Measurements from ENCODE around the gene PRRG4. TPM values are rescaled to one million over a fixed set of nuclear protein-coding genes. Genes with fewer than 3 reads are reported as not detected.

PRRG4 gene
- total and polyA plus RNA-seq, 2 experiments from 2014 or later = not detected

GRCh38 chr11:32786811-32787210, 42.9 kb upstream of the PRRG4 start:
- no peaks in the 10 kb centered on the region for H4K20me1 ChIP-seq (ENCODE audit: insufficient read depth)
- H3K9me2 ChIP-seq (ENCODE audit: insufficient read depth) = no peaks in the 10 kb centered on the region
- no peaks in the 10 kb centered on the region for H3F3A ChIP-seq (ENCODE audit: insufficient read depth)
- no peak for DNase-seq
- H3K4me1 ChIP-seq (ENCODE audit: insufficient read depth) = no peaks in the 10 kb centered on the region
- peaks cover 32% of the 10 kb centered on the region for H3K27me3 ChIP-seq (replicated peaks; ENCODE audit: insufficient read depth)
- no peak for TF ChIP-seq EZH2 (IDR thresholded peaks at IDR 0.05; ENCODE audit: insufficient read depth, poor library complexity, severe bottlenecking)
- no peak for TF ChIP-seq EZH2phosphoT487 (IDR thresholded peaks at IDR 0.05; ENCODE audit: insufficient read depth, low read depth)
- no peaks in the 10 kb centered on the region for H3K36me3 ChIP-seq (ENCODE audit: low read depth)
- H3K79me2 ChIP-seq (ENCODE audit: insufficient read depth) = no peaks in the 10 kb centered on the region
- no peaks in the 10 kb centered on the region for H3K9me3 ChIP-seq (ENCODE audit: low read depth)
- no peak overlapping the region for H3K4me3 ChIP-seq
- no peak overlapping the region for H2AFZ ChIP-seq
- no peak overlapping the region for H3K27ac ChIP-seq
- H3K9ac ChIP-seq = no peak overlapping the region
- in situ Hi-C loops (cut with MboI) = no loop called here
- no peak overlapping the region for H3K4me2 ChIP-seq (ENCODE audit: unreplicated experiment)

- no peak for DNase-seq
- no peak overlapping the region for H2AFZ ChIP-seq
- H3K36me3 ChIP-seq (ENCODE audit: low read depth) = no peaks in the 10 kb centered on the region
- in situ Hi-C loops (cut with MboI) = loop anchor here (5.0 kb wide), 1 partner anchor 469 kb away; no protein-coding TSS in a partner anchor
- no peak overlapping the region for H3K27ac ChIP-seq
- no peaks in the 10 kb centered on the region for H3K9me3 ChIP-seq (ENCODE audit: low read depth)
- H3K9ac ChIP-seq = no peak overlapping the region
- H3K4me1 ChIP-seq (ENCODE audit: insufficient read depth) = no peaks in the 10 kb centered on the region
- H3F3A ChIP-seq (ENCODE audit: insufficient read depth) = no peaks in the 10 kb centered on the region
- H3K4me2 ChIP-seq (ENCODE audit: unreplicated experiment) = no peak overlapping the region
- TF ChIP-seq EZH2phosphoT487 (IDR thresholded peaks at IDR 0.05; ENCODE audit: insufficient read depth, low read depth) = no peak
- H3K27me3 ChIP-seq (replicated peaks; ENCODE audit: insufficient read depth) = peaks cover 29% of the 10 kb centered on the region; the same call in 1 of the 2 replicates
- no peak overlapping the region for H3K4me3 ChIP-seq
- no peaks in the 10 kb centered on the region for H3K79me2 ChIP-seq (ENCODE audit: insufficient read depth)
- H3K9me2 ChIP-seq (ENCODE audit: insufficient read depth) = no peaks in the 10 kb centered on the region
- H4K20me1 ChIP-seq (ENCODE audit: insufficient read depth) = no peaks in the 10 kb centered on the region
- WGBS, 2 experiments (ENCODE audit: low coverage in 1 of 2, low lambda C conversion rate in 2 of 2, missing lambda C conversion rate in 2 of 2) = 45 to 56% methylated on average over 1 of the region's 1 CpG
These were observed 38.8 kb upstream of the PRRG4 start for GRCh38 chr11:32790916-32791315.

GRCh38 chr11:32792111-32792947, 37.4 kb upstream of the PRRG4 start:
- no peaks in the 10 kb centered on the region for H3K79me2 ChIP-seq (ENCODE audit: insufficient read depth)
- H3K9me3 ChIP-seq (ENCODE audit: low read depth) = no peaks in the 10 kb centered on the region
- H3K27me3 ChIP-seq (replicated peaks; ENCODE audit: insufficient read depth) = peaks cover 29% of the 10 kb centered on the region; the same call in 1 of the 2 replicates
- H4K20me1 ChIP-seq (ENCODE audit: insufficient read depth) = no peaks in the 10 kb centered on the region
- H3K27ac ChIP-seq = no peak overlapping the region
- H3F3A ChIP-seq (ENCODE audit: insufficient read depth) = no peaks in the 10 kb centered on the region
- H3K9ac ChIP-seq = no peak overlapping the region
- no peaks in the 10 kb centered on the region for H3K36me3 ChIP-seq (ENCODE audit: low read depth)
- H3K9me2 ChIP-seq (ENCODE audit: insufficient read depth) = no peaks in the 10 kb centered on the region
- 17 to 18% methylated on average over 6 of the region's 6 CpGs for WGBS, 2 experiments (ENCODE audit: low coverage in 1 of 2, low lambda C conversion rate in 2 of 2, missing lambda C conversion rate in 2 of 2)
- DNase-seq = no peak
- H3K4me3 ChIP-seq = peak overlapping the region; percentile 65
- H3K4me1 ChIP-seq (ENCODE audit: insufficient read depth) = no peaks in the 10 kb centered on the region
- no peak for TF ChIP-seq EZH2phosphoT487 (IDR thresholded peaks at IDR 0.05; ENCODE audit: insufficient read depth, low read depth)
- no peak for TF ChIP-seq EZH2 (IDR thresholded peaks at IDR 0.05; ENCODE audit: insufficient read depth, poor library complexity, severe bottlenecking)
- peak overlapping the region; percentile 84 for H3K4me2 ChIP-seq (ENCODE audit: unreplicated experiment)
- no peak overlapping the region for H2AFZ ChIP-seq
- in situ Hi-C loops (cut with MboI) = loop anchor here (5.0 kb wide), 1 partner anchor 470 kb away; no protein-coding TSS in a partner anchor

GRCh38 chr11:32792948-32793475, 36.7 kb upstream of the PRRG4 start:
- H3K36me3 ChIP-seq (ENCODE audit: low read depth) = no peaks in the 10 kb centered on the region
- no peaks in the 10 kb centered on the region for H3K79me2 ChIP-seq (ENCODE audit: insufficient read depth)
- no peaks in the 10 kb centered on the region for H3K9me3 ChIP-seq (ENCODE audit: low read depth)
- TF ChIP-seq EZH2phosphoT487 (IDR thresholded peaks at IDR 0.05; ENCODE audit: insufficient read depth, low read depth) = no peak
- no peak for TF ChIP-seq EZH2 (IDR thresholded peaks at IDR 0.05; ENCODE audit: insufficient read depth, poor library complexity, severe bottlenecking)
- WGBS, 2 experiments (ENCODE audit: low coverage in 1 of 2, low lambda C conversion rate in 2 of 2, missing lambda C conversion rate in 2 of 2) = 13 to 16% methylated on average over 13 of the region's 13 CpGs
- in situ Hi-C loops (cut with MboI) = loop anchor here (5.0 kb wide), 1 partner anchor 471 kb away; no protein-coding TSS in a partner anchor
- no peak overlapping the region for H3K27ac ChIP-seq
- H4K20me1 ChIP-seq (ENCODE audit: insufficient read depth) = no peaks in the 10 kb centered on the region
- no peaks in the 10 kb centered on the region for H3K9me2 ChIP-seq (ENCODE audit: insufficient read depth)
- peak overlapping the region; percentile 65 for H3K4me3 ChIP-seq
- peak overlapping the region; percentile 79 for H2AFZ ChIP-seq
- no peaks in the 10 kb centered on the region for H3K4me1 ChIP-seq (ENCODE audit: insufficient read depth)
- H3K27me3 ChIP-seq (replicated peaks; ENCODE audit: insufficient read depth) = peaks cover 29% of the 10 kb centered on the region; the same call in 1 of the 2 replicates
- H3K9ac ChIP-seq = no peak overlapping the region
- H3K4me2 ChIP-seq (ENCODE audit: unreplicated experiment) = peak overlapping the region; percentile 84
- no peaks in the 10 kb centered on the region for H3F3A ChIP-seq (ENCODE audit: insufficient read depth)
- peak; percentile 56 for DNase-seq

Data from GM23248 (cell line).